Mucosa of descending colon (tissue), 3 donors: ENCODE measurements around the gene ABCC4. TPM values are rescaled to one million over a fixed set of nuclear protein-coding genes. Genes with fewer than 3 reads are reported as not detected.
"Not testable (repeated sequence)": the region's sequence is repeated elsewhere in the genome, so short reads cannot be mapped to it uniquely, and the experiment has no call there.

Experiments used
- ATAC-seq: fragments of 200-7000 bp; cut with Tn5 transposase; one replicate; pipeline ENCODE4 v1.9.1; 2020; ENCODE audit warnings: mild to moderate bottlenecking, moderate library complexity
- DNase-seq, 3 donors: peaks; one replicate each; pipeline ENCODE4 v3.0.0-alpha.2; 2020
- H3K36me3 ChIP-seq: fragments of 200-600 bp; one replicate; pipeline ENCODE4 v1.8.0; 2021; ENCODE audit warnings: low read depth, mild to moderate bottlenecking
- H3K4me1 ChIP-seq: fragments of 200-600 bp; one replicate; pipeline ENCODE4 v1.8.0; 2021; ENCODE audit warnings: low read depth, mild to moderate bottlenecking
- H3K4me3 ChIP-seq: fragments of 200-600 bp; one replicate; pipeline ENCODE4 v1.8.0; 2021; ENCODE audit warnings: mild to moderate bottlenecking
- H3K9me3 ChIP-seq: fragments of 200-600 bp; one replicate; pipeline ENCODE4 v1.8.0; 2021; ENCODE audit warnings: mild to moderate bottlenecking
- CTCF ChIP-seq: fragments of 200-600 bp; IDR thresholded peaks from one replicate; pipeline ENCODE4 v1.8.0; 2022; ENCODE audit warnings: antibody characterized with exemption, mild to moderate bottlenecking
- intact Hi-C, 2 donors: fragments of 100-400 bp; cut with DNase I in 1 of 2; cut with micrococcal nuclease in 1 of 2; formaldehyde crosslinking; loops; one replicate each; pipeline versions ENCODE4 v1.11.0 to v1.11.1; 2022; cut with DNase I, micrococcal nuclease
- total RNA-seq, 3 donors: library from RNA; stranded (reverse); fragmentation: NEBNext Ultra II Directional in 2 of 3; extraction: Animal tissue kit (Norgen Biotek cat#: 25700) in 2 of 3; gene quantifications; one replicate each; pipeline versions ENCODE4 v1.2.1 to v1.2.4, GENCODE V29; 2021 to 2023
- donor health status: DM: no; HTN: no; CAD: no; lungs with moderate emphysema.
- donor health status: DM: no; HTN: no; CAD: no.
- donor health status: DM: no; HTN: yes; CAD: no.

The ABCC4 gene
- total RNA-seq, 3 donors from 2014 or later: 19.3 to 35.1 (median 30.2) TPM

- no peaks in the 10 kb centered on the region for H3K36me3 ChIP-seq
- H3K9me3 ChIP-seq: no peaks in the 10 kb centered on the region
- no peak for TF ChIP-seq CTCF
- H3K4me3 ChIP-seq: no peak overlapping the region
- peaks cover 11% of the 10 kb centered on the region for H3K4me1 ChIP-seq
- DNase-seq: no peak
- no peak for ATAC-seq
- intact Hi-C loops: no loop called here
Observed at GRCh38 chr13:95279016-95279415, 22.2 kb downstream of the ABCC4 start.

GRCh38 chr13:95276037-95276505, 25.2 kb downstream of the ABCC4 start:
- Histone ChIP-seq H3K9me3 (no peaks in the 10 kb centered on the region), H3K4me1 (peaks cover 6% of the 10 kb centered on the region), H3K4me3 (no peak overlapping the region), H3K36me3 (no peaks in the 10 kb centered on the region)
- DNase-seq: no peak
- no peak for ATAC-seq
- intact Hi-C loops: no loop called here
- no peak for TF ChIP-seq CTCF

GRCh38 chr13:95275322-95276036, 25.8 kb downstream of the ABCC4 start:
- intact Hi-C loops: no loop called here
- ATAC-seq: no peak

GRCh38 chr13:95273592-95274132, 27.6 kb downstream of the ABCC4 start:
- H3K4me3 ChIP-seq, ATAC-seq, DNase-seq, H3K36me3 ChIP-seq, H3K9me3 ChIP-seq, H3K4me1 ChIP-seq, intact Hi-C loops: not testable (repeated sequence)

More at GRCh38 chr13:95275322-95276036, 25.8 kb downstream of the ABCC4 start:
- peaks cover 6% of the 10 kb centered on the region for H3K4me1 ChIP-seq
- no peak for DNase-seq
- no peak overlapping the region for H3K4me3 ChIP-seq
- no peaks in the 10 kb centered on the region for H3K36me3 ChIP-seq
- TF ChIP-seq CTCF: no peak
- no peaks in the 10 kb centered on the region for H3K9me3 ChIP-seq

- H3K4me1 ChIP-seq, H3K36me3 ChIP-seq, H3K9me3 ChIP-seq, ATAC-seq, intact Hi-C loops, DNase-seq, H3K4me3 ChIP-seq: not testable (repeated sequence)
Observed at GRCh38 chr13:95272076-95272475, 29.2 kb downstream of the ABCC4 start.

GRCh38 chr13:95269756-95270155, 31.5 kb downstream of the ABCC4 start:
- no peak for DNase-seq
- ATAC-seq: no peak
- TF ChIP-seq CTCF: no peak
- H3K36me3 ChIP-seq: no peaks in the 10 kb centered on the region
- H3K9me3 ChIP-seq: no peaks in the 10 kb centered on the region
- H3K4me1 ChIP-seq: no peaks in the 10 kb centered on the region
- intact Hi-C loops: no loop called here
- no peak overlapping the region for H3K4me3 ChIP-seq

- ATAC-seq, H3K4me1 ChIP-seq, intact Hi-C loops, H3K4me3 ChIP-seq, H3K36me3 ChIP-seq, H3K9me3 ChIP-seq, DNase-seq: not testable (repeated sequence)
Observed at GRCh38 chr13:95268343-95269065, 32.7 kb downstream of the ABCC4 start.
